Endothelial cell of umbilical vein (primary cell): ENCODE measurements around the gene WBP2. TPM values are rescaled to one million over a fixed set of nuclear protein-coding genes. Genes with fewer than 3 reads are reported as not detected.

Experiments
- BruUV-seq: library from RNA; stranded (reverse); fragments of 400-500 nt; replicated peaks from 2 replicates; lab custom pipeline; 2021; lab: Mats Ljungman, UMichigan
- CTCF ChIA-PET: fragments of 300-600, 350-600 bp; sonication (Branson Sonifier 250); formaldehyde crosslinking; loops from one replicate; lab custom pipeline; 2021; ENCODE audit warnings: antibody characterized with exemption, inconsistent platforms; lab: Charles Lee
- POLR2A ChIA-PET: fragments of 300-600, 350-600 bp; sonication (Branson Sonifier 250); formaldehyde crosslinking; loops from one replicate; lab custom pipeline; 2021; ENCODE audit warnings: antibody characterized with exemption, inconsistent platforms; lab: Charles Lee
- DNase-seq: peaks from one replicate; pipeline ENCODE4 v3.0.0-alpha.2; 2011; ENCODE audit warnings: low read depth, low spot score
- FAIRE-seq: peaks from 2 replicates; lab custom pipeline; 2011; peaks lifted over from hg19 to GRCh38; lab: Jason Lieb, UNC
- H2AFZ ChIP-seq: 2 replicates; pipeline ENCODE4 v1.6.0; 2012; ENCODE audit warnings: low read depth, low read length, control low read depth, inconsistent platforms
- H3K27ac ChIP-seq: 2 replicates; pipeline ENCODE4 v1.5.1; 2011; ENCODE audit warnings: low read depth, mild to moderate bottlenecking, control low read depth, low read length, moderate library complexity; ENCODE audit not compliant: insufficient read depth
- H3K27me3 ChIP-seq, 2 experiments: 2 replicates each; pipeline versions ENCODE4 v1.6.0 to v1.6.1; 2011; ENCODE audit warnings: low read length in 2 of 2, mixed read lengths in 1 of 2; ENCODE audit not compliant: control insufficient read depth in 2 of 2, insufficient read depth in 2 of 2
- H3K36me3 ChIP-seq, 2 experiments: 2 replicates in 1 of 2; 3 replicates in 1 of 2; pipeline ENCODE4 v1.5.1; 2011; ENCODE audit warnings: low read length in 2 of 2, mild to moderate bottlenecking in 1 of 2, moderate library complexity in 1 of 2; ENCODE audit not compliant: control insufficient read depth in 2 of 2, insufficient read depth in 2 of 2; ENCODE audit errors: extremely low read depth in 1 of 2
- H3K4me1 ChIP-seq: 3 replicates; pipeline ENCODE4 v1.5.1; 2011; ENCODE audit warnings: mild to moderate bottlenecking, low read length; ENCODE audit not compliant: control insufficient read depth, insufficient read depth; ENCODE audit errors: extremely low read depth
- H3K4me2 ChIP-seq: 2 replicates; pipeline ENCODE4 v1.6.1; 2011; ENCODE audit warnings: low read length, control low read depth, mixed read lengths; ENCODE audit not compliant: insufficient read depth
- H3K4me3 ChIP-seq, 3 experiments: fragments of 200-600 bp in 1 of 3; sonication (generic), shearing (Covaris generic) in 1 of 3; replicated peaks in 1 of 3; 2 replicates each; pipeline ENCODE4 v1.5.1; 2011 to 2016; ENCODE audit warnings: control low read depth in 3 of 3, low read length in 3 of 3, mild to moderate bottlenecking in 2 of 3, inconsistent platforms in 1 of 3, low read depth in 1 of 3, moderate library complexity in 1 of 3; ENCODE audit not compliant: insufficient read depth in 1 of 3
- H3K79me2 ChIP-seq: 2 replicates; pipeline ENCODE4 v1.6.0; 2012; ENCODE audit warnings: low read length, inconsistent platforms; ENCODE audit not compliant: control insufficient read depth, insufficient read depth
- H3K9ac ChIP-seq: replicated peaks from 2 replicates; pipeline ENCODE3; 2011; ENCODE audit warnings: low read length, control low read depth; ENCODE audit not compliant: insufficient read depth; ENCODE audit errors: extremely low read depth
- H3K9me1 ChIP-seq: replicated peaks from 3 replicates; pipeline ENCODE4 v1.6.0; 2011; ENCODE audit warnings: mild to moderate bottlenecking, low read length; ENCODE audit not compliant: control insufficient read depth, insufficient read depth; ENCODE audit errors: extremely low read depth
- H3K9me3 ChIP-seq: replicated peaks from 2 replicates; pipeline ENCODE4 v1.5.1; 2012; ENCODE audit warnings: low read length, inconsistent platforms; ENCODE audit not compliant: control insufficient read depth, insufficient read depth
- H4K20me1 ChIP-seq: replicated peaks from 2 replicates; pipeline ENCODE3; 2011; ENCODE audit warnings: mild to moderate bottlenecking, low read length; ENCODE audit not compliant: control insufficient read depth, insufficient read depth; ENCODE audit errors: extremely low read depth
- CTCF ChIP-seq, 2 donors: IDR thresholded peaks; 1 replicate in 1 of 2; 2 replicates in 1 of 2; pipeline ENCODE4 v1.5.1; 2011; ENCODE audit warnings: low read length in 2 of 2, mild to moderate bottlenecking in 2 of 2, moderate library complexity in 2 of 2, control low read depth in 1 of 2, inconsistent platforms in 1 of 2, low read depth in 1 of 2; ENCODE audit not compliant: insufficient read depth in 1 of 2; ENCODE audit errors: extremely low read depth in 1 of 2
- EZH2 ChIP-seq: IDR thresholded peaks from 2 replicates; pipeline ENCODE4 v1.6.1; 2012; ENCODE audit warnings: borderline replicate concordance, low read depth, mild to moderate bottlenecking, moderate library complexity, low read length, inconsistent platforms; ENCODE audit not compliant: severe bottlenecking
- FOS ChIP-seq: IDR thresholded peaks from 2 replicates; pipeline ENCODE4 v1.6.1; 2011; ENCODE audit warnings: mild to moderate bottlenecking, low read length, moderate library complexity, borderline replicate concordance; ENCODE audit not compliant: insufficient read depth
- GATA2 ChIP-seq: IDR thresholded peaks from 2 replicates; pipeline ENCODE4 v1.7.0; 2011; ENCODE audit warnings: low read depth, mild to moderate bottlenecking, moderate library complexity, mixed read lengths, low read length; ENCODE audit not compliant: insufficient read length, insufficient read depth
- JUN ChIP-seq: IDR thresholded peaks from 2 replicates; pipeline ENCODE4 v1.6.1; 2011; ENCODE audit warnings: borderline replicate concordance, low read depth; ENCODE audit not compliant: insufficient read length, insufficient read depth
- MAX ChIP-seq: IDR thresholded peaks from 2 replicates; pipeline ENCODE4 v1.6.1; 2011; ENCODE audit not compliant: insufficient read depth, insufficient read length
- MYC ChIP-seq: IDR thresholded peaks from one replicate; pipeline ENCODE4 v1.6.1; 2011; ENCODE audit warnings: mild to moderate bottlenecking, low read depth, low read length
- POLR2A ChIP-seq: IDR thresholded peaks from 2 replicates; pipeline ENCODE4 v1.6.1; 2012; ENCODE audit warnings: low read depth, mild to moderate bottlenecking, control low read depth, low read length
- POLR2AphosphoS5 ChIP-seq: IDR thresholded peaks from 2 replicates; pipeline ENCODE4 v1.6.1; 2012; ENCODE audit warnings: low read depth, mild to moderate bottlenecking, control low read depth, low read length, moderate library complexity; ENCODE audit not compliant: insufficient read depth
- dilution Hi-C: fragments of 300-500 bp; cut with MboI; formaldehyde crosslinking; loops from one replicate; pipeline ENCODE4 v1.15.0; 2019; ENCODE audit warnings: low sequenced_read_pairs; ENCODE audit not compliant: extremely low pct_ligation_motif_present
- intact Hi-C: fragments of 100-400 bp; cut with micrococcal nuclease; formaldehyde crosslinking; loops from one replicate; pipeline ENCODE4 v1.10.0; 2022
- polyA plus RNA-seq, 4 experiments: library from polyadenylated mRNA; depleted of rRNA in 3 of 4; stranded (reverse) in 3 of 4; unstranded in 1 of 4; fragments of >200 nt; gene quantifications; 2 replicates each; pipeline versions ENCODE4 v1.2.1 to v1.2.3, GENCODE V29; 2011 to 2012; ENCODE audit warnings: missing spikeins in 1 of 4
- total RNA-seq: library from RNA; stranded (reverse); gene quantifications from 2 replicates; pipeline ENCODE4 v1.2.3, GENCODE V29; 2021

WBP2 gene
- total and polyA plus RNA-seq, 2 donors (not counting 3 experiments of a cell fraction or from before 2014, with no cell fraction given): 81.5 to 126 TPM

- no peak overlapping the region for H2AFZ ChIP-seq
- DNase-seq: no peak
- H3K4me3 ChIP-seq: no peak overlapping the region
- no peak overlapping the region for H3K4me2 ChIP-seq
- ChIA-PET POLR2A (no interaction called here), CTCF (interaction anchor here (1.0 to 1.5 kb wide), 3 partner anchors 8 to 41 kb away, joined by 3 read pairs; no protein-coding TSS in a partner anchor)
- no peaks in the 10 kb centered on the region for H3K9me1 ChIP-seq
- no peak for TF ChIP-seq FOS
- no peak for TF ChIP-seq MYC
- TF ChIP-seq GATA2: no peak
- dilution Hi-C loops: no loop called here
- no peak overlapping the region for H3K9ac ChIP-seq
- no peaks in the 10 kb centered on the region for H3K27me3 ChIP-seq
- no peaks in the 10 kb centered on the region for H4K20me1 ChIP-seq
- intact Hi-C loops: no loop called here
- no TSS peak for BruUV-seq
- no peaks in the 10 kb centered on the region for H3K4me1 ChIP-seq
- H3K36me3 ChIP-seq: peaks cover 0 to 11% of the 10 kb centered on the region in 2 experiments
- no peaks in the 10 kb centered on the region for H3K79me2 ChIP-seq
- no peaks in the 10 kb centered on the region for H3K9me3 ChIP-seq
- no peak for FAIRE-seq
- H3K27ac ChIP-seq: no peak overlapping the region
These were observed 48.2 kb downstream of the WBP2 start for GRCh38 chr17:75806822-75807500.

GRCh38 chr17:75803883-75804282 lies 51.3 kb downstream of the WBP2 start:
- Histone ChIP-seq H3K9me3 (no peaks in the 10 kb centered on the region), H3K27ac (no peak overlapping the region)
- CTCF ChIA-PET: interaction anchor here (0.8 to 3.4 kb wide), 10 partner anchors 10 to 59 kb away, joined by 3 to 14 read pairs (median 4); a partner anchor contains a TSS

More at GRCh38 chr17:75803883-75804282, 51.3 kb downstream of the WBP2 start:
- no peaks in the 10 kb centered on the region for H4K20me1 ChIP-seq
- no peaks in the 10 kb centered on the region for H3K4me1 ChIP-seq
- dilution Hi-C loops: no loop called here
- H3K4me2 ChIP-seq: no peak overlapping the region
- TF ChIP-seq JUN (no peak), FOS (no peak), CTCF (IDR thresholded peaks at IDR 0.05; ENCODE audit: extremely low read depth in 1 of 2, insufficient read depth in 1 of 2, low read depth in 1 of 2, low read length in 2 of 2) (no peak), POLR2AphosphoS5 (no peak), EZH2 (no peak), GATA2 (no peak), MAX (no peak), POLR2A (no peak), MYC (no peak)
- peak; percentile 35 for FAIRE-seq
- no peaks in the 10 kb centered on the region for H3K9me1 ChIP-seq
- H3K9ac ChIP-seq: no peak overlapping the region
- DNase-seq: no peak
- no peaks in the 10 kb centered on the region for H3K79me2 ChIP-seq
- H3K27me3 ChIP-seq: no peaks in the 10 kb centered on the region
- no peak overlapping the region for H3K4me3 ChIP-seq
- no TSS peak for BruUV-seq
- POLR2A ChIA-PET: no interaction called here
- intact Hi-C loops: no loop called here
- peaks cover 3 to 6% of the 10 kb centered on the region in 2 experiments for H3K36me3 ChIP-seq
- no peak overlapping the region for H2AFZ ChIP-seq
